ENCODE results near the gene HLA-DMB.

- no peak for TF ChIP-seq CTCF (IDR thresholded peaks at IDR 0.05)
- TF ChIP-seq POLR2A (IDR thresholded peaks at IDR 0.05) = no peak
Measured at GRCh38 chr6:32977272-32977952, 36.6 kb upstream of the HLA-DMB start.
